Sigmoid colon (tissue), 4 donors: ENCODE results near the gene SOWAHD.
"Not testable (repeated sequence)": the region's sequence is repeated elsewhere in the genome, so short reads cannot be mapped to it uniquely, and the experiment has no call there.

Experiments used
- POLR2A ChIP-seq, 2 donors: fragments of 450-650 bp; IDR thresholded peaks; one replicate each; pipeline ENCODE4 v1.6.1; 2016; ENCODE audit warnings: antibody characterized with exemption in 2 of 2, mild to moderate bottlenecking in 2 of 2, moderate library complexity in 2 of 2
- POLR2AphosphoS5 ChIP-seq, 4 donors: sonication (generic); formaldehyde crosslinking; IDR thresholded peaks; one replicate each; pipeline ENCODE4 v1.6.1; 2017; ENCODE audit warnings: antibody characterized with exemption in 4 of 4
- TF ChIP-seq, protein P1 (sequence below), 4 experiments: fragments of 450-650 bp in 3 of 4; fragments of 200-600 bp in 1 of 4; IDR thresholded peaks; one replicate each; pipeline ENCODE4 v1.5.1; 2016 to 2019; ENCODE audit warnings: antibody characterized with exemption in 4 of 4, mild to moderate bottlenecking in 3 of 4, moderate library complexity in 2 of 4

DNA sequence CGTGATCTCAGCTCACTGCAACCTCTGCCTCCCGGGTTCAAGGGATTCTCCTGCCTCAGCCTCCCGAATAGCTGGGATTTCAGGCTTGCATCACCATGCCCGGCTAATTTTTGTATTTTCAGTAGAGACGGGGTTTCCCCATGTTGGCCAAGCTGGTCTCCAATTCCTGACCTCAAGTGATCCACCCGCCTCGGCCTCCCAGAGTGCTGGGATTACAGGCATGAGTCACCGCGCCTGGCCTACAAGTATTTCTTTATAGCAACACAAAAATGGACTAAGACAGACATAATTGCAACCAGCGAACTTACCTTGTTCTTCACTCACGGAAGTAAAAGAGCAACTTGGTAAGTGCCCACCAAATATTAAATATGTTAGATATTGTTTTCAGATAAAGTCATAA is 10.0 kb downstream of the SOWAHD start:
- TF ChIP-seq POLR2AphosphoS5, POLR2A (IDR thresholded peaks at IDR 0.05): not testable (repeated sequence)
- TF ChIP-seq, protein P1, sequence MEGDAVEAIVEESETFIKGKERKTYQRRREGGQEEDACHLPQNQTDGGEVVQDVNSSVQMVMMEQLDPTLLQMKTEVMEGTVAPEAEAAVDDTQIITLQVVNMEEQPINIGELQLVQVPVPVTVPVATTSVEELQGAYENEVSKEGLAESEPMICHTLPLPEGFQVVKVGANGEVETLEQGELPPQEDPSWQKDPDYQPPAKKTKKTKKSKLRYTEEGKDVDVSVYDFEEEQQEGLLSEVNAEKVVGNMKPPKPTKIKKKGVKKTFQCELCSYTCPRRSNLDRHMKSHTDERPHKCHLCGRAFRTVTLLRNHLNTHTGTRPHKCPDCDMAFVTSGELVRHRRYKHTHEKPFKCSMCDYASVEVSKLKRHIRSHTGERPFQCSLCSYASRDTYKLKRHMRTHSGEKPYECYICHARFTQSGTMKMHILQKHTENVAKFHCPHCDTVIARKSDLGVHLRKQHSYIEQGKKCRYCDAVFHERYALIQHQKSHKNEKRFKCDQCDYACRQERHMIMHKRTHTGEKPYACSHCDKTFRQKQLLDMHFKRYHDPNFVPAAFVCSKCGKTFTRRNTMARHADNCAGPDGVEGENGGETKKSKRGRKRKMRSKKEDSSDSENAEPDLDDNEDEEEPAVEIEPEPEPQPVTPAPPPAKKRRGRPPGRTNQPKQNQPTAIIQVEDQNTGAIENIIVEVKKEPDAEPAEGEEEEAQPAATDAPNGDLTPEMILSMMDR (IDR thresholded peaks at IDR 0.05) = not testable (repeated sequence)
